H1 (cell line): ENCODE data around the gene MORC1. TPM values are rescaled to one million over a fixed set of nuclear protein-coding genes. Genes with fewer than 3 reads are reported as not detected.

Source experiments
- CTCF ChIA-PET: fragments of 300-600 bp; sonication (Branson Sonifier 250); formaldehyde crosslinking; loops from one replicate; lab custom pipeline; 2021; ENCODE audit not compliant: partially characterized antibody; lab: Charles Lee
- POLR2A ChIA-PET: fragments of 300-600 bp; sonication (Branson Sonifier 250); formaldehyde crosslinking; loops from one replicate; lab custom pipeline; 2021; ENCODE audit warnings: inconsistent platforms; ENCODE audit not compliant: partially characterized antibody; lab: Charles Lee
- DNase-seq, 2 experiments: peaks; one replicate each; pipeline versions ENCODE4 v3.0.0 to v3.0.0-alpha.2; 2010 to 2022; ENCODE audit warnings: low spot score in 2 of 2, low read depth in 1 of 2, mixed read lengths in 1 of 2
- FAIRE-seq: peaks from 2 replicates; lab custom pipeline; 2011; peaks lifted over from hg19 to GRCh38; lab: Jason Lieb, UNC
- H2AFZ ChIP-seq: 2 replicates; pipeline ENCODE4 v1.8.1; 2012; ENCODE audit warnings: low read length, inconsistent platforms
- H2AK5ac ChIP-seq: 2 replicates; pipeline ENCODE4 v1.6.1; 2013; ENCODE audit warnings: low read depth, low read length
- H2BK120ac ChIP-seq: replicated peaks from 2 replicates; pipeline ENCODE3; 2013; ENCODE audit warnings: low read depth, low read length, inconsistent platforms
- H2BK12ac ChIP-seq: 2 replicates; pipeline ENCODE4 v1.6.1; 2013; ENCODE audit warnings: low read depth, low read length
- H2BK15ac ChIP-seq: 2 replicates; pipeline ENCODE4 v1.6.1; 2013; ENCODE audit warnings: low read length
- H2BK20ac ChIP-seq: 2 replicates; pipeline ENCODE4 v1.6.1; 2013; ENCODE audit warnings: low read length
- H2BK5ac ChIP-seq: 2 replicates; pipeline ENCODE4 v1.6.1; 2013; ENCODE audit warnings: low read depth, low read length
- H3K14ac ChIP-seq: 2 replicates; pipeline ENCODE4 v1.6.1; 2013; ENCODE audit warnings: inconsistent platforms; ENCODE audit not compliant: insufficient read length
- H3K18ac ChIP-seq: 2 replicates; pipeline ENCODE4 v1.6.1; 2013; ENCODE audit warnings: low read length; ENCODE audit errors: extremely low read depth
- H3K23ac ChIP-seq: 2 replicates; pipeline ENCODE4 v1.6.1; 2013; ENCODE audit warnings: inconsistent platforms; ENCODE audit not compliant: insufficient read length
- H3K23me2 ChIP-seq: 2 replicates; pipeline ENCODE4 v1.6.1; 2013; ENCODE audit warnings: low read depth, low read length
- H3K27ac ChIP-seq: 2 replicates; pipeline ENCODE4 v1.6.1; 2011; ENCODE audit warnings: low read depth, low read length, inconsistent platforms
- H3K27me3 ChIP-seq, 4 experiments: replicated peaks in 1 of 4; 1 replicate in 1 of 4; 2 replicates in 3 of 4; pipeline versions ENCODE4 v1.6.1 to v1.8.1; 2011 to 2013; ENCODE audit warnings: low read length in 3 of 4, mild to moderate bottlenecking in 3 of 4, inconsistent platforms in 2 of 4, mixed read lengths in 2 of 4, moderate library complexity in 1 of 4; ENCODE audit not compliant: control insufficient read depth in 3 of 4, insufficient read depth in 3 of 4; ENCODE audit errors: extremely low read depth in 1 of 4
- H3K36me3 ChIP-seq, 4 experiments: 2 replicates each; pipeline versions ENCODE4 v1.6.1 to v1.8.1; 2011 to 2013; ENCODE audit warnings: mild to moderate bottlenecking in 4 of 4, low read length in 3 of 4, moderate library complexity in 2 of 4, control low read depth in 1 of 4, inconsistent platforms in 1 of 4; ENCODE audit not compliant: insufficient read depth in 4 of 4, control insufficient read depth in 2 of 4
- H3K4ac ChIP-seq: replicated peaks from 2 replicates; pipeline ENCODE3; 2013; ENCODE audit warnings: low read length, low read depth, mixed read lengths, inconsistent platforms; ENCODE audit not compliant: insufficient read length
- H3K4me1 ChIP-seq, 4 experiments: replicated peaks in 1 of 4; 1 replicate in 1 of 4; 2 replicates in 3 of 4; pipeline versions ENCODE4 v1.6.1 to v1.8.1; 2011 to 2013; ENCODE audit warnings: low read length in 3 of 4, inconsistent platforms in 2 of 4, mixed read lengths in 1 of 4; ENCODE audit not compliant: insufficient read depth in 4 of 4, control insufficient read depth in 3 of 4
- H3K4me2 ChIP-seq, 2 experiments: 2 replicates each; pipeline versions ENCODE4 v1.6.1 to v1.8.1; 2011 to 2013; ENCODE audit warnings: low read depth in 2 of 2, low read length in 2 of 2, control low read depth in 1 of 2, inconsistent platforms in 1 of 2, mild to moderate bottlenecking in 1 of 2; ENCODE audit not compliant: insufficient read depth in 1 of 2
- H3K4me3 ChIP-seq, 4 experiments: fragments of 200-600, 300-600 bp in 1 of 4; sonication (generic), shearing (Covaris generic), sonication (Bioruptor Twin) in 1 of 4; 2 replicates each; pipeline versions ENCODE4 v1.5.1 to v1.8.1; 2011 to 2016; ENCODE audit warnings: low read length in 4 of 4, low read depth in 3 of 4, control low read depth in 2 of 4, inconsistent platforms in 2 of 4, mild to moderate bottlenecking in 2 of 4, mixed read lengths in 1 of 4, moderate library complexity in 1 of 4; ENCODE audit not compliant: insufficient read depth in 2 of 4; ENCODE audit errors: extremely low read depth in 1 of 4
- H3K56ac ChIP-seq: replicated peaks from 2 replicates; pipeline ENCODE3; 2013; ENCODE audit warnings: low read depth, mild to moderate bottlenecking, mixed read lengths, low read length, inconsistent platforms; ENCODE audit not compliant: insufficient read length
- H3K79me1 ChIP-seq: 2 replicates; pipeline ENCODE4 v1.6.1; 2013; ENCODE audit warnings: low read depth, low read length, control low read depth
- H3K79me2 ChIP-seq, 2 experiments: 2 replicates each; pipeline versions ENCODE4 v1.6.1 to v1.8.1; 2012 to 2013; ENCODE audit warnings: low read length in 2 of 2, mild to moderate bottlenecking in 2 of 2, inconsistent platforms in 1 of 2; ENCODE audit not compliant: insufficient read depth in 2 of 2, control insufficient read depth in 1 of 2
- H3K9ac ChIP-seq, 4 experiments: replicated peaks in 1 of 4; 1 replicate in 1 of 4; 2 replicates in 3 of 4; pipeline versions ENCODE4 v1.6.1 to v1.8.1; 2011 to 2013; ENCODE audit warnings: low read depth in 3 of 4, low read length in 3 of 4, control low read depth in 2 of 4, mild to moderate bottlenecking in 2 of 4, moderate library complexity in 2 of 4, inconsistent platforms in 1 of 4; ENCODE audit errors: extremely low read depth in 1 of 4
- H3K9me3 ChIP-seq, 2 experiments: 2 replicates each; pipeline versions ENCODE4 v1.6.1 to v1.8.1; 2012 to 2013; ENCODE audit warnings: mild to moderate bottlenecking in 2 of 2, moderate library complexity in 2 of 2, control low read depth in 1 of 2, inconsistent platforms in 1 of 2, low read depth in 1 of 2, low read length in 1 of 2, mixed read lengths in 1 of 2; ENCODE audit not compliant: insufficient read depth in 2 of 2
- H4K20me1 ChIP-seq, 2 experiments: replicated peaks in 1 of 2; 2 replicates each; pipeline versions ENCODE3 to v1.8.1; 2011 to 2013; ENCODE audit warnings: inconsistent platforms in 2 of 2, low read length in 2 of 2, mild to moderate bottlenecking in 1 of 2; ENCODE audit not compliant: insufficient read depth in 2 of 2, control insufficient read depth in 1 of 2
- H4K5ac ChIP-seq: 2 replicates; pipeline ENCODE4 v1.6.1; 2013; ENCODE audit warnings: low read length, low read depth, mixed read lengths, inconsistent platforms; ENCODE audit not compliant: insufficient read length
- H4K8ac ChIP-seq: 2 replicates; pipeline ENCODE4 v1.8.0; 2013; ENCODE audit warnings: mild to moderate bottlenecking, moderate library complexity, low read length, inconsistent platforms; ENCODE audit not compliant: insufficient read depth; ENCODE audit errors: extremely low read depth
- H4K91ac ChIP-seq: replicated peaks from 2 replicates; pipeline ENCODE3; 2013; ENCODE audit warnings: low read length, mixed read lengths, inconsistent platforms; ENCODE audit not compliant: insufficient read length
- WGBS, 2 experiments: shearing (Covaris generic) in 1 of 2; methylation state at CpG; one replicate each; pipeline versions ENCODE4 v1.1.6 to v1.1.7; 2013 to 2015; ENCODE audit warnings: low lambda C conversion rate in 2 of 2, mixed read lengths in 2 of 2, inconsistent platforms in 1 of 2, low coverage in 1 of 2, missing lambda C conversion rate in 1 of 2; ENCODE audit not compliant: insufficient replicate concordance in 2 of 2, insufficient coverage in 1 of 2, insufficient read length in 1 of 2; ENCODE audit errors: extremely low coverage in 1 of 2, missing lambda C conversion rate in 1 of 2; 5-methylcytosine and 5-hydroxymethylcytosine counted together
- polyA plus RNA-seq, 7 experiments: library from polyadenylated mRNA; depleted of rRNA in 3 of 7; stranded (reverse) in 5 of 7; unstranded in 2 of 7; fragments of >200 nt in 5 of 7; fragments of 200-250 nt in 2 of 7; gene quantifications; 1 replicate in 5 of 7; 2 replicates in 1 of 7; 4 replicates in 1 of 7; pipeline versions ENCODE4 v1.2.1 to v1.2.3, GENCODE V29; 2011 to 2013; ENCODE audit warnings: missing spikeins in 2 of 7, mixed read lengths in 2 of 7
- total RNA-seq: library from RNA; stranded (reverse); fragmentation: NEBNext Ultra II Directional; extraction: Animal tissue kit (Norgen Biotek cat#: 25700); gene quantifications from 2 replicates; pipeline ENCODE4 v1.2.1, GENCODE V29; 2021

MORC1 gene
- total and polyA plus RNA-seq, 2 of the 8 experiments (the other 6 are each of a cell fraction or from before 2014, with no cell fraction given) = not detected

- Histone ChIP-seq H3K56ac (no peak overlapping the region), H3K9ac (no peak overlapping the region), H4K5ac (no peak overlapping the region), H2BK15ac (no peak overlapping the region), H4K91ac (no peak overlapping the region), H3K18ac (no peak overlapping the region), H3K4ac (no peak overlapping the region), H2BK5ac (no peak overlapping the region), H3K79me2 (no peaks in the 10 kb centered on the region), H3K4me3 (no peak overlapping the region), H2AFZ (no peak overlapping the region), H4K20me1 (no peaks in the 10 kb centered on the region), H3K4me2 (no peak overlapping the region), H3K4me1 (no peaks in the 10 kb centered on the region), H3K79me1 (no peaks in the 10 kb centered on the region), H3K23ac (no peak overlapping the region), H4K8ac (no peak overlapping the region), H3K9me3 (peaks cover 0 to 13% of the 10 kb centered on the region in 2 experiments; a peak in 2 of 4 replicates), H2AK5ac (no peak overlapping the region), H2BK120ac (no peak overlapping the region), H3K27ac (no peak overlapping the region), H3K36me3 (no peaks in the 10 kb centered on the region), H3K23me2 (no peaks in the 10 kb centered on the region), H3K14ac (no peak overlapping the region), H3K27me3 (no peaks in the 10 kb centered on the region), H2BK12ac (no peak overlapping the region), H2BK20ac (no peak overlapping the region)
- POLR2A ChIA-PET = no interaction called here
- DNase-seq (no peak), FAIRE-seq (no peak)
- CTCF ChIA-PET = no interaction called here
- WGBS, 2 experiments = 70% methylated on average over 2 of the region's 2 CpGs; no CpG with 5 or more reads in 1 of the 2 experiments
Observed at GRCh38 chr3:109127553-109127952, 9.6 kb upstream of the MORC1 start.
